ENCODE data around the gene GRAMD4.

DNA sequence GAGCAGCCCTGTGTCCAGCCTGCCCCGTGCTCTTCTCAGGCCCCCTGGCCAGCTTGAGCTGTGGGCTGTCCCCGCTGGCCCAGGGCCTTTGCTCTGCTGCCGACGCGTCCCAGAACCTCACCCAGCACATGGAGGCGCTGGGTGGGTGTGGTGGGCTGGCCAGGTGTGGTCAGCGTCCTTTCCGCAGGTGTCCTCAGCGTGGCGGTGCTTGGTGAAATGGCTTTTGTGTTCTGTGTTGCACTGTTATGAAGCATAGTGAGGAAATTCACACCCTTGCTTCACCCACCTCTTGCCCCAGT is 37.4 kb downstream of the GRAMD4 start:
- TF ChIP-seq, protein P1, sequence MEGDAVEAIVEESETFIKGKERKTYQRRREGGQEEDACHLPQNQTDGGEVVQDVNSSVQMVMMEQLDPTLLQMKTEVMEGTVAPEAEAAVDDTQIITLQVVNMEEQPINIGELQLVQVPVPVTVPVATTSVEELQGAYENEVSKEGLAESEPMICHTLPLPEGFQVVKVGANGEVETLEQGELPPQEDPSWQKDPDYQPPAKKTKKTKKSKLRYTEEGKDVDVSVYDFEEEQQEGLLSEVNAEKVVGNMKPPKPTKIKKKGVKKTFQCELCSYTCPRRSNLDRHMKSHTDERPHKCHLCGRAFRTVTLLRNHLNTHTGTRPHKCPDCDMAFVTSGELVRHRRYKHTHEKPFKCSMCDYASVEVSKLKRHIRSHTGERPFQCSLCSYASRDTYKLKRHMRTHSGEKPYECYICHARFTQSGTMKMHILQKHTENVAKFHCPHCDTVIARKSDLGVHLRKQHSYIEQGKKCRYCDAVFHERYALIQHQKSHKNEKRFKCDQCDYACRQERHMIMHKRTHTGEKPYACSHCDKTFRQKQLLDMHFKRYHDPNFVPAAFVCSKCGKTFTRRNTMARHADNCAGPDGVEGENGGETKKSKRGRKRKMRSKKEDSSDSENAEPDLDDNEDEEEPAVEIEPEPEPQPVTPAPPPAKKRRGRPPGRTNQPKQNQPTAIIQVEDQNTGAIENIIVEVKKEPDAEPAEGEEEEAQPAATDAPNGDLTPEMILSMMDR (IDR thresholded peaks at IDR 0.05) = no peak
- no peak for TF ChIP-seq SIN3A (IDR thresholded peaks at IDR 0.05; ENCODE audit: borderline replicate concordance, low read depth, low read length)
- TF ChIP-seq RCOR1 (IDR thresholded peaks at IDR 0.05; ENCODE audit: low read length) = no peak
- TF ChIP-seq, protein P2, sequence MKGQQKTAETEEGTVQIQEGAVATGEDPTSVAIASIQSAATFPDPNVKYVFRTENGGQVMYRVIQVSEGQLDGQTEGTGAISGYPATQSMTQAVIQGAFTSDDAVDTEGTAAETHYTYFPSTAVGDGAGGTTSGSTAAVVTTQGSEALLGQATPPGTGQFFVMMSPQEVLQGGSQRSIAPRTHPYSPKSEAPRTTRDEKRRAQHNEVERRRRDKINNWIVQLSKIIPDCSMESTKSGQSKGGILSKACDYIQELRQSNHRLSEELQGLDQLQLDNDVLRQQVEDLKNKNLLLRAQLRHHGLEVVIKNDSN (IDR thresholded peaks at IDR 0.05; ENCODE audit: borderline replicate concordance, low read depth) = no peak
- no peak for TF ChIP-seq SMC3 (IDR thresholded peaks at IDR 0.05; ENCODE audit: low read depth, low read length)
- TF ChIP-seq FOSL2 (IDR thresholded peaks at IDR 0.05; ENCODE audit: borderline replicate concordance, low read depth) = no peak
- TF ChIP-seq, protein P3, sequence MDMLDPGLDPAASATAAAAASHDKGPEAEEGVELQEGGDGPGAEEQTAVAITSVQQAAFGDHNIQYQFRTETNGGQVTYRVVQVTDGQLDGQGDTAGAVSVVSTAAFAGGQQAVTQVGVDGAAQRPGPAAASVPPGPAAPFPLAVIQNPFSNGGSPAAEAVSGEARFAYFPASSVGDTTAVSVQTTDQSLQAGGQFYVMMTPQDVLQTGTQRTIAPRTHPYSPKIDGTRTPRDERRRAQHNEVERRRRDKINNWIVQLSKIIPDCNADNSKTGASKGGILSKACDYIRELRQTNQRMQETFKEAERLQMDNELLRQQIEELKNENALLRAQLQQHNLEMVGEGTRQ (IDR thresholded peaks at IDR 0.05; ENCODE audit: borderline replicate concordance, low read depth, low read length) = no peak
- no peak for TF ChIP-seq EP300 (IDR thresholded peaks at IDR 0.05; ENCODE audit: borderline replicate concordance in 1 of 2, low read depth in 1 of 2, low read length in 1 of 2)
- TF ChIP-seq, protein P4, sequence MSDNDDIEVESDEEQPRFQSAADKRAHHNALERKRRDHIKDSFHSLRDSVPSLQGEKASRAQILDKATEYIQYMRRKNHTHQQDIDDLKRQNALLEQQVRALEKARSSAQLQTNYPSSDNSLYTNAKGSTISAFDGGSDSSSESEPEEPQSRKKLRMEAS (IDR thresholded peaks at IDR 0.05; ENCODE audit: low read depth) = no peak
- TF ChIP-seq RAD21 (IDR thresholded peaks at IDR 0.05; ENCODE audit: low read length) = no peak
- no peak for TF ChIP-seq RXRA (IDR thresholded peaks at IDR 0.05; ENCODE audit: borderline replicate concordance, low read depth)
- no peak for TF ChIP-seq CHD2 (IDR thresholded peaks at IDR 0.05; ENCODE audit: low read length, partially characterized antibody)

Measured in SK-N-SH (cell line).